Smooth muscle cell (in vitro differentiated cells): ENCODE results near the gene UBAP1L. TPM values are rescaled to one million over a fixed set of nuclear protein-coding genes. Genes with fewer than 3 reads are reported as not detected.

Source experiments
- DNase-seq: peaks from one replicate; lab custom pipeline; 2025; ENCODE audit not compliant: unreplicated experiment; lab: John Stamatoyannopoulos, UW
- H2AFZ ChIP-seq: fragments of 200-600 bp; sonication (generic); 2 replicates; pipeline ENCODE4 v1.6.0; 2016; ENCODE audit warnings: antibody characterized with exemption, low read depth, mild to moderate bottlenecking
- H3F3A ChIP-seq: fragments of 200-600 bp; sonication (generic); 2 replicates; pipeline ENCODE4 v1.6.0; 2017; ENCODE audit warnings: antibody characterized with exemption, low read depth
- H3K27ac ChIP-seq: fragments of 200-600 bp; sonication (generic); 2 replicates; pipeline ENCODE4 v1.5.1; 2016; ENCODE audit warnings: low read depth, mild to moderate bottlenecking
- H3K27me3 ChIP-seq: fragments of 200-600 bp; sonication (generic); 2 replicates; pipeline ENCODE4 v1.6.1; 2016; ENCODE audit warnings: low read depth, mild to moderate bottlenecking
- H3K36me3 ChIP-seq: fragments of 200-600 bp; sonication (generic); 2 replicates; pipeline ENCODE4 v1.5.1; 2016; ENCODE audit warnings: low read depth
- H3K4me1 ChIP-seq: fragments of 200-600 bp; sonication (generic); 2 replicates; pipeline ENCODE4 v1.5.1; 2016; ENCODE audit warnings: low read depth
- H3K4me2 ChIP-seq: fragments of 200-600 bp; sonication (generic); 2 replicates; pipeline ENCODE4 v1.6.0; 2016; ENCODE audit warnings: mild to moderate bottlenecking
- H3K4me3 ChIP-seq: fragments of 200-600 bp; sonication (generic); 2 replicates; pipeline ENCODE4 v1.5.1; 2016; ENCODE audit warnings: mild to moderate bottlenecking
- H3K79me2 ChIP-seq: fragments of 200-600 bp; sonication (generic); 2 replicates; pipeline ENCODE4 v1.6.0; 2016; ENCODE audit warnings: low read depth, mild to moderate bottlenecking
- H3K9ac ChIP-seq: fragments of 200-600 bp; sonication (generic); 2 replicates; pipeline ENCODE4 v1.6.0; 2016; ENCODE audit warnings: low read depth
- H3K9me3 ChIP-seq: fragments of 200-600 bp; sonication (generic); replicated peaks from 2 replicates; pipeline ENCODE4 v1.5.1; 2016; ENCODE audit warnings: low read depth
- H4K20me1 ChIP-seq: fragments of 200-600 bp; sonication (generic); 2 replicates; pipeline ENCODE4 v1.6.0; 2016; ENCODE audit warnings: low read depth
- CTCF ChIP-seq: fragments of 200-600 bp; sonication (generic); IDR thresholded peaks from 2 replicates; pipeline ENCODE4 v1.5.1; 2017; ENCODE audit warnings: borderline replicate concordance, mild to moderate bottlenecking, antibody characterized with exemption; ENCODE audit not compliant: insufficient read depth, poor library complexity, severe bottlenecking
- WGBS: methylation state at CpG from one replicate; pipeline ENCODE4 v1.1.7; 2016; ENCODE audit warnings: low lambda C conversion rate; 5-methylcytosine and 5-hydroxymethylcytosine counted together
- polyA plus RNA-seq: library from polyadenylated mRNA; unstranded; fragments of >200 nt; fragmentation: Nextera tagmentation; extraction: Ambion mirVana; gene quantifications from 2 replicates; pipeline ENCODE4 v1.2.1, GENCODE V29; 2016
- total RNA-seq: library from RNA; depleted of rRNA; stranded (reverse); fragments of >200 nt; gene quantifications from 2 replicates; pipeline ENCODE4 v1.2.3, GENCODE V29; 2014

Gene UBAP1L
- total and polyA plus RNA-seq, 2 experiments from 2014 or later: 1.0 to 1.2 TPM

GRCh38 chr15:65056106-65056505 lies 58.9 kb downstream of the UBAP1L start:
- H3K79me2 ChIP-seq: no peaks in the 10 kb centered on the region
- no peaks in the 10 kb centered on the region for H3K9me3 ChIP-seq
- no peaks in the 10 kb centered on the region for H3F3A ChIP-seq
- no peak overlapping the region for H3K27ac ChIP-seq
- H3K4me2 ChIP-seq: no peak overlapping the region
- WGBS: 87% methylated on average over 9 of the region's 9 CpGs
- no peak for TF ChIP-seq CTCF
- no peak overlapping the region for H3K4me3 ChIP-seq
- H3K27me3 ChIP-seq: no peaks in the 10 kb centered on the region
- DNase-seq: no peak
- H3K4me1 ChIP-seq: no peaks in the 10 kb centered on the region
- H4K20me1 ChIP-seq: peaks cover 4% of the 10 kb centered on the region
- H3K9ac ChIP-seq: no peak overlapping the region
- no peak overlapping the region for H2AFZ ChIP-seq
- H3K36me3 ChIP-seq: no peaks in the 10 kb centered on the region

GRCh38 chr15:65055201-65055870 lies 59.7 kb downstream of the UBAP1L start:
- no peak for TF ChIP-seq CTCF
- Histone ChIP-seq H3K79me2 (no peaks in the 10 kb centered on the region), H3K9ac (no peak overlapping the region), H4K20me1 (no peaks in the 10 kb centered on the region), H3K36me3 (no peaks in the 10 kb centered on the region), H3K27ac (no peak overlapping the region), H3K9me3 (no peaks in the 10 kb centered on the region), H3F3A (no peaks in the 10 kb centered on the region), H3K4me3 (no peak overlapping the region), H3K4me1 (no peaks in the 10 kb centered on the region), H2AFZ (no peak overlapping the region), H3K27me3 (no peaks in the 10 kb centered on the region), H3K4me2 (no peak overlapping the region)
- no peak for DNase-seq
- 70% methylated on average over 6 of the region's 6 CpGs for WGBS

- H4K20me1 ChIP-seq: no peaks in the 10 kb centered on the region
- WGBS: 79% methylated on average over 20 of the region's 26 CpGs
- no peak overlapping the region for H3K27ac ChIP-seq
- H3F3A ChIP-seq: no peaks in the 10 kb centered on the region
- no peaks in the 10 kb centered on the region for H3K4me1 ChIP-seq
- H3K4me3 ChIP-seq: no peak overlapping the region
- no peak overlapping the region for H3K4me2 ChIP-seq
- no peak overlapping the region for H3K9ac ChIP-seq
- H3K27me3 ChIP-seq: no peaks in the 10 kb centered on the region
- H3K9me3 ChIP-seq: no peaks in the 10 kb centered on the region
- H3K79me2 ChIP-seq: no peaks in the 10 kb centered on the region
- DNase-seq: no peak
- H2AFZ ChIP-seq: no peak overlapping the region
- TF ChIP-seq CTCF: peak; percentile 91
- no peaks in the 10 kb centered on the region for H3K36me3 ChIP-seq
These were observed 60.4 kb downstream of the UBAP1L start for GRCh38 chr15:65054333-65055200.
